Ishikawa (cell line): Measurements from ENCODE around the gene IL4R.

Experiments used
- CEBPB ChIP-seq: IDR thresholded peaks from 2 replicates; pipeline ENCODE4 v1.6.1; 2012
- CREB1 ChIP-seq: IDR thresholded peaks from 2 replicates; pipeline ENCODE4 v1.6.1; 2012; ENCODE audit warnings: low read depth
- EGR1 ChIP-seq: IDR thresholded peaks from 2 replicates; pipeline ENCODE4 v1.6.1; 2012
- EP300 ChIP-seq: IDR thresholded peaks from 2 replicates; pipeline ENCODE4 v1.6.1; 2012; ENCODE audit warnings: borderline replicate concordance
- FOXM1 ChIP-seq: IDR thresholded peaks from 2 replicates; pipeline ENCODE4 v1.6.1; 2012; ENCODE audit warnings: low read depth, borderline replicate concordance
- MAX ChIP-seq: IDR thresholded peaks from 2 replicates; pipeline ENCODE4 v1.6.1; 2012
- NFIC ChIP-seq: IDR thresholded peaks from 2 replicates; pipeline ENCODE4 v1.6.1; 2012
- RAD21 ChIP-seq: IDR thresholded peaks from 2 replicates; pipeline ENCODE4 v1.6.1; 2012; ENCODE audit warnings: low read depth
- REST ChIP-seq: IDR thresholded peaks from 2 replicates; pipeline ENCODE4 v1.6.1; 2012; ENCODE audit warnings: low read depth, mild to moderate bottlenecking
- TAF1 ChIP-seq: IDR thresholded peaks from 2 replicates; pipeline ENCODE4 v1.6.1; 2012; ENCODE audit warnings: low read depth, mild to moderate bottlenecking
- TCF12 ChIP-seq: IDR thresholded peaks from 2 replicates; pipeline ENCODE4 v1.6.1; 2012; ENCODE audit warnings: low read depth
- TEAD4 ChIP-seq: IDR thresholded peaks from 2 replicates; pipeline ENCODE4 v1.6.1; 2012
- USF1 ChIP-seq: IDR thresholded peaks from 2 replicates; pipeline ENCODE4 v1.6.1; 2012
- YY1 ChIP-seq: IDR thresholded peaks from 2 replicates; pipeline ENCODE4 v1.6.1; 2012; ENCODE audit warnings: low read depth
- ZBTB7A ChIP-seq: IDR thresholded peaks from 2 replicates; pipeline ENCODE4 v1.6.1; 2012; ENCODE audit warnings: low read depth

Gene IL4R

DNA sequence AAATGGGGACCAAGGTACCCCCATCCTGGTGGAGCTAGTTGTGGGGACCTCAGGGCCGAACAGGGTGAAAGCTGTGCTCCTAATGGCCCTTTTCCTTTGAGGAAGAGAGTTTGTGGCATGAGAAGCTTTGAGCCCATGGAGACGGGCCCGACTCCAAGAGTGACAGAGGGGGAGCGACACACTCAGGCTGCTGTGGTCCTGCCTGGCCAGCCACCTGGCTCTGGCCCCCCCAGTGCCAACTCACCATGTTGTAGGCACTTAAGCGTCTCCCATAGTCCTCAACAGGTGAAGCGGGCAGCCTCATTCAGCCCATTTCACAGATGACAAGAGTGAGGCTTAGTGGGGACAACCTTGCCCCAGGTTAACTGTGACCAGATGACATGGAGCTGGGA is 89.8 kb downstream of the IL4R start:
- no peak for TF ChIP-seq USF1
- TF ChIP-seq ZBTB7A: no peak
- TF ChIP-seq EGR1: no peak
- no peak for TF ChIP-seq TAF1
- TF ChIP-seq EP300: no peak
- TF ChIP-seq FOXM1: no peak
- no peak for TF ChIP-seq TCF12
- no peak for TF ChIP-seq YY1
- TF ChIP-seq CREB1: no peak
- no peak for TF ChIP-seq CEBPB
- no peak for TF ChIP-seq NFIC
- TF ChIP-seq MAX: no peak

DNA sequence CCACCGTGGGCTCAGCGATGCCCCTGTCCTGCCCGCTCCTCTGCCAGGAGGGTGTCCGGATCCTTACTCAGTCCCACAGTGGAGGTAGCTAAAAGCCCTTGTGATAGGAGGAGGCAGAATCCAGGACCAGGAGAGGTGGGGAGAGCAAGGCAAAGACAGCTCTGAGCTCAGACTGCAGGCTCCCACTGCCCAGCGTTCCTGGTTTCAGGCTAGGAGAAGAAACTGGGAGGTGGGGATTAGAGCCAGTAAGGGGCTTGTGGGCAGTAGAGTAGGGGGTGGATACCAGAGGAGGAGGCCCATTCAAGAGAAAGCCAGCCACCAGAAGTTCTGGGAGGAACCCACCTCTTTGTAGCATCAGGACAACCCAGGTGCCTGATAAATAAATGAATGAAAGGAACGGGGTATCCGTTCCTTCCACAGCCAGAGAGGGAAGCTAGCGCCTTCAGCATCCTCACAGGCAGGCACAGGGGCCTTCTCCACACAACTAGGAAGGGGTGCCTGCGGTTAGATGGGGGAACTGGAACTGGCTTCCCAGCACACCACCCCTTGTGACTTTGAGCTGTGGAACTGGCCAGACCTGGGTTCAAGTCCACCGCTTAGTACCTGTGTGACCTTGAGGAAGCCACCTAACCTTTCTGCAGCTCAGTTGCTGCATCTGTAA is 90.5 kb downstream of the IL4R start:
- no peak for TF ChIP-seq EP300
- TF ChIP-seq NFIC: no peak
- TF ChIP-seq RAD21: no peak

DNA sequence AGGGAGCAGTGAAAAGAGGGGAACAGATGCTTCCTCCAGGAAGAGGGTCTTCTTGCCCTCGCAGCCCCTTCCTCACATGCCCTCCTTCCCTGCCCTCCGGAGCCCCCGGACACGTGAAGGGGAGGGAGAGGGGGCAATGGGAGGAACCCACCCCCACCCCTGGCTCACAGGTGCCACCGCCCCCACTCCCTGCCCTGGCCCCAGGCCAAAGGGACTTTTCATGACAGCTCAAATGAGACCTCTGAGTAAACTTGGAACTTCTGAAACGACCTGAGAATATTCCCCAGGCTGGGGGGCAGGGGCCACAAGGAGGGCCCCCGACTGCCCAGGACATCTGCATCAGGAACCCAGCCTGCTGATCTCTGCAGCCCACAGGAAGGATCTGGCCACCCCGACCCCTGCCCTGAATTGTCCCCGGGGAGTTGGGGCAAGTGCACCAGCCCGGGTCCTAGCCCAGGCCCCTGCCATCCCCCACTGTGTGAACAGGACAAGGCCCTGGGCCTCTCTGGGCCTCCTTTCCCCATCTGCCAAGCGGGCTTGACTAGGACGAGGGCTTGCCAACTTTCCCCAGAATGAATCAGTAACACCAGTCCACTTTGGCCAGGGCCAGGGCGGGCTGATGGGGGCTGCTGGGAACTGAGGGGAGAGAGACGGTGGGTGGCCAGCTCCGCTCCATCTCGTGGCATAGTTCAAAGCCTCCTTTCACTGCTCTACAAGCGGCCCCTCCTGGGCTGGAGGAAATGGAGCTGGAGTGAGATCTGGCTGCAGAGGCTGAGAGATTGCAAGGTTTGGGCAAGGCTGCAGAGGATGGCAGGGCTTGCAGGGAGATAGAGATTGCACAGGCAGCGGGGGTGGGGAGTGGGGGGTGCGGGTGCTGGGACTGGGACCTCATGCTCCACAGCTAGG is 92.0 kb downstream of the IL4R start:
- TF ChIP-seq CREB1 (no peak), RAD21 (no peak), CEBPB (no peak), NFIC (no peak), REST (no peak), MAX (no peak), EGR1 (no peak), EP300 (no peak), FOXM1 (no peak), YY1 (no peak), ZBTB7A (no peak), USF1 (no peak), TAF1 (no peak), TEAD4 (no peak), TCF12 (no peak)

GRCh38 chr16:27406511-27407128 is 92.8 kb downstream of the IL4R start:
- TF ChIP-seq EGR1: no peak

DNA sequence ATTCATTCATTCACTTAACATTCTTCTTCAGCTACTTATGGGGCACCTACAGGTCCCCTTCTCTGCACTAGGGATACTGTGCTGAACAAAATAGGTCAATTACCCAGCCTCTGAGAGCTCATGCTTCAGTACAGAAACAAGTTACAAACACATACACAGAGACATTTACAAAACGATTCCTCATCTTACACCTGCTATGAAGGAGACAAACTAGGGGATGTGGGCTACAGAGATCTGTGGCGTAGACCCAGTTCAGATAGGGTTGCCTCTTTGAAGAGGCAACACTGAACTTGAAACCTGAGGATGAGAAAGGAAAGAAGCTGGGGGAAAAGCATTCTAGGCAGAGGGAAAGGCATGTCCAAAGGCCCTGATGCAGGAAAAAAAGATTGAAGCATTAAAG is 93.4 kb downstream of the IL4R start:
- TF ChIP-seq TCF12 (no peak), EP300 (no peak), EGR1 (no peak), RAD21 (no peak), TAF1 (no peak), TEAD4 (no peak), NFIC (no peak), FOXM1 (no peak), YY1 (no peak), USF1 (no peak), ZBTB7A (no peak), CEBPB (no peak), REST (no peak), MAX (no peak), CREB1 (no peak)
